GM18907 (cell line): ENCODE measurements around the gene EBI3.
"Not testable (repeated sequence)": the region's sequence is repeated elsewhere in the genome, so short reads cannot be mapped to it uniquely, and the experiment has no call there.

Source experiments
- ATAC-seq: cut with Tn5 transposase; IDR thresholded peaks from one replicate; pipeline ENCODE4 v1.9.1; 2021; ENCODE audit warnings: mild to moderate bottlenecking, moderate library complexity; ENCODE audit not compliant: unreplicated experiment

Gene EBI3

GRCh38 chr19:4274321-4274686 is 45.0 kb downstream of the EBI3 start:
- not testable (repeated sequence) for ATAC-seq

- ATAC-seq = no peak
These were observed 47.9 kb downstream of the EBI3 start for GRCh38 chr19:4277191-4277696.

- ATAC-seq = no peak
These were observed 48.7 kb downstream of the EBI3 start for GRCh38 chr19:4278010-4278409.

- no peak for ATAC-seq
These were observed 49.3 kb downstream of the EBI3 start, which contains the start of gene SHD for GRCh38 chr19:4278419-4279266. Gene SHD (plus strand): TSS chr19:4279266. CDS start chr19:4280064, 798 bp downstream.

- ATAC-seq = no peak
These were observed 49.9 kb downstream of the EBI3 start for GRCh38 chr19:4279267-4279529.

- ATAC-seq = no peak
These were observed 50.5 kb downstream of the EBI3 start for GRCh38 chr19:4279530-4280422.

GRCh38 chr19:4284176-4284958 is 55.0 kb downstream of the EBI3 start:
- no peak for ATAC-seq

GRCh38 chr19:4284974-4285373 is 55.7 kb downstream of the EBI3 start:
- no peak for ATAC-seq

GRCh38 chr19:4286141-4286540 is 56.8 kb downstream of the EBI3 start:
- not testable (repeated sequence) for ATAC-seq
